Smooth muscle cell (in vitro differentiated cells): Measurements from ENCODE around the gene ZNF836. TPM values are rescaled to one million over a fixed set of nuclear protein-coding genes. Genes with fewer than 3 reads are reported as not detected.

ENCODE experiments used
- DNase-seq: peaks from one replicate; lab custom pipeline; 2025; ENCODE audit not compliant: unreplicated experiment; lab: John Stamatoyannopoulos, UW
- H2AFZ ChIP-seq: fragments of 200-600 bp; sonication (generic); 2 replicates; pipeline ENCODE4 v1.6.0; 2016; ENCODE audit warnings: antibody characterized with exemption, low read depth, mild to moderate bottlenecking
- H3F3A ChIP-seq: fragments of 200-600 bp; sonication (generic); 2 replicates; pipeline ENCODE4 v1.6.0; 2017; ENCODE audit warnings: antibody characterized with exemption, low read depth
- H3K27ac ChIP-seq: fragments of 200-600 bp; sonication (generic); 2 replicates; pipeline ENCODE4 v1.5.1; 2016; ENCODE audit warnings: low read depth, mild to moderate bottlenecking
- H3K27me3 ChIP-seq: fragments of 200-600 bp; sonication (generic); 2 replicates; pipeline ENCODE4 v1.6.1; 2016; ENCODE audit warnings: low read depth, mild to moderate bottlenecking
- H3K36me3 ChIP-seq: fragments of 200-600 bp; sonication (generic); 2 replicates; pipeline ENCODE4 v1.5.1; 2016; ENCODE audit warnings: low read depth
- H3K4me1 ChIP-seq: fragments of 200-600 bp; sonication (generic); 2 replicates; pipeline ENCODE4 v1.5.1; 2016; ENCODE audit warnings: low read depth
- H3K4me2 ChIP-seq: fragments of 200-600 bp; sonication (generic); 2 replicates; pipeline ENCODE4 v1.6.0; 2016; ENCODE audit warnings: mild to moderate bottlenecking
- H3K4me3 ChIP-seq: fragments of 200-600 bp; sonication (generic); 2 replicates; pipeline ENCODE4 v1.5.1; 2016; ENCODE audit warnings: mild to moderate bottlenecking
- H3K79me2 ChIP-seq: fragments of 200-600 bp; sonication (generic); 2 replicates; pipeline ENCODE4 v1.6.0; 2016; ENCODE audit warnings: low read depth, mild to moderate bottlenecking
- H3K9ac ChIP-seq: fragments of 200-600 bp; sonication (generic); 2 replicates; pipeline ENCODE4 v1.6.0; 2016; ENCODE audit warnings: low read depth
- H3K9me3 ChIP-seq: fragments of 200-600 bp; sonication (generic); replicated peaks from 2 replicates; pipeline ENCODE4 v1.5.1; 2016; ENCODE audit warnings: low read depth
- H4K20me1 ChIP-seq: fragments of 200-600 bp; sonication (generic); 2 replicates; pipeline ENCODE4 v1.6.0; 2016; ENCODE audit warnings: low read depth
- CTCF ChIP-seq: fragments of 200-600 bp; sonication (generic); IDR thresholded peaks from 2 replicates; pipeline ENCODE4 v1.5.1; 2017; ENCODE audit warnings: borderline replicate concordance, mild to moderate bottlenecking, antibody characterized with exemption; ENCODE audit not compliant: insufficient read depth, poor library complexity, severe bottlenecking
- WGBS: methylation state at CpG from one replicate; pipeline ENCODE4 v1.1.7; 2016; ENCODE audit warnings: low lambda C conversion rate; 5-methylcytosine and 5-hydroxymethylcytosine counted together
- polyA plus RNA-seq: library from polyadenylated mRNA; unstranded; fragments of >200 nt; fragmentation: Nextera tagmentation; extraction: Ambion mirVana; gene quantifications from 2 replicates; pipeline ENCODE4 v1.2.1, GENCODE V29; 2016
- total RNA-seq: library from RNA; depleted of rRNA; stranded (reverse); fragments of >200 nt; gene quantifications from 2 replicates; pipeline ENCODE4 v1.2.3, GENCODE V29; 2014

ZNF836 gene
- total and polyA plus RNA-seq, 2 experiments from 2014 or later: 3.3 to 5.7 TPM

GRCh38 chr19:52189735-52190486, 18.5 kb upstream of the ZNF836 start, which contains the start of gene PPP2R1A:
PPP2R1A (plus strand) TSS chr19:52190052; CDS start chr19:52190097, 45 bp downstream.
- peaks cover 5% of the 10 kb centered on the region for H3F3A ChIP-seq
- H3K4me3 ChIP-seq: peak within 1 kb of the TSS; percentile 63
- H3K4me2 ChIP-seq: peak within 1 kb of the TSS; percentile 92
- H3K27me3 ChIP-seq: no peaks in the 10 kb centered on the region
- peak; percentile 99 for DNase-seq
- no peaks in the 10 kb centered on the region for H3K9me3 ChIP-seq
- peaks cover 19% of the 10 kb centered on the region for H3K4me1 ChIP-seq
- TF ChIP-seq CTCF: no peak
- peak within 1 kb of the TSS; percentile 92 for H3K9ac ChIP-seq
- under 1% methylated on average over 69 of the region's 70 CpGs for WGBS
- peak within 1 kb of the TSS; percentile 56 for H2AFZ ChIP-seq
- peaks cover 47% of the 10 kb centered on the region for H3K79me2 ChIP-seq
- H3K36me3 ChIP-seq: no peaks in the 10 kb centered on the region
- H3K27ac ChIP-seq: peak within 1 kb of the TSS; percentile 90
- H4K20me1 ChIP-seq: peaks cover 41% of the 10 kb centered on the region

- Histone ChIP-seq H3K27ac (peak overlapping the region; percentile 73), H3K4me2 (peak overlapping the region; percentile 88), H3K79me2 (peaks cover 39% of the 10 kb centered on the region), H3K36me3 (no peaks in the 10 kb centered on the region), H3K9me3 (no peaks in the 10 kb centered on the region), H3K27me3 (no peaks in the 10 kb centered on the region), H3K4me1 (peaks cover 19% of the 10 kb centered on the region), H3F3A (peaks cover 5% of the 10 kb centered on the region), H4K20me1 (peaks cover 33% of the 10 kb centered on the region), H3K9ac (peak overlapping the region; percentile 68), H3K4me3 (peak overlapping the region; percentile 50), H2AFZ (peak overlapping the region; percentile 56)
- peak; percentile 98 for DNase-seq
- no peak for TF ChIP-seq CTCF
- WGBS: 4% methylated on average over 32 of the region's 32 CpGs
Observed at GRCh38 chr19:52188822-52189734, 17.7 kb upstream of the ZNF836 start.

- DNase-seq: no peak
- peaks cover 19% of the 10 kb centered on the region for H3K4me1 ChIP-seq
- H3K27me3 ChIP-seq: no peaks in the 10 kb centered on the region
- H3K4me3 ChIP-seq: no peak overlapping the region
- TF ChIP-seq CTCF: no peak
- peaks cover 16% of the 10 kb centered on the region for H4K20me1 ChIP-seq
- H3K9me3 ChIP-seq: no peaks in the 10 kb centered on the region
- peaks cover 5% of the 10 kb centered on the region for H3F3A ChIP-seq
- 98% methylated on average over 1 of the region's 1 CpG for WGBS
- H3K79me2 ChIP-seq: peaks cover 22% of the 10 kb centered on the region
- H2AFZ ChIP-seq: no peak overlapping the region
- H3K36me3 ChIP-seq: no peaks in the 10 kb centered on the region
- no peak overlapping the region for H3K27ac ChIP-seq
- H3K4me2 ChIP-seq: no peak overlapping the region
- no peak overlapping the region for H3K9ac ChIP-seq
Observed at GRCh38 chr19:52187407-52187806, 16.0 kb upstream of the ZNF836 start.
